Measurements from ENCODE around the gene NUP54.
A peak's percentile ranks its signal among the peaks of the same experiment; 100 is the strongest.

NUP54 gene, protein sequence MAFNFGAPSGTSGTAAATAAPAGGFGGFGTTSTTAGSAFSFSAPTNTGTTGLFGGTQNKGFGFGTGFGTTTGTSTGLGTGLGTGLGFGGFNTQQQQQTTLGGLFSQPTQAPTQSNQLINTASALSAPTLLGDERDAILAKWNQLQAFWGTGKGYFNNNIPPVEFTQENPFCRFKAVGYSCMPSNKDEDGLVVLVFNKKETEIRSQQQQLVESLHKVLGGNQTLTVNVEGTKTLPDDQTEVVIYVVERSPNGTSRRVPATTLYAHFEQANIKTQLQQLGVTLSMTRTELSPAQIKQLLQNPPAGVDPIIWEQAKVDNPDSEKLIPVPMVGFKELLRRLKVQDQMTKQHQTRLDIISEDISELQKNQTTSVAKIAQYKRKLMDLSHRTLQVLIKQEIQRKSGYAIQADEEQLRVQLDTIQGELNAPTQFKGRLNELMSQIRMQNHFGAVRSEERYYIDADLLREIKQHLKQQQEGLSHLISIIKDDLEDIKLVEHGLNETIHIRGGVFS

GRCh38 chr4:76148142-76148865 is at the start of gene NUP54:
NUP54 (minus strand) TSS chr4:76148397; CDS start chr4:76148374, 23 bp downstream.
- peak; percentile 84 for DNase-seq

GRCh38 chr4:76197031-76197743 is 49.0 kb upstream of the NUP54 start:
- DNase-seq = no peak

DNA sequence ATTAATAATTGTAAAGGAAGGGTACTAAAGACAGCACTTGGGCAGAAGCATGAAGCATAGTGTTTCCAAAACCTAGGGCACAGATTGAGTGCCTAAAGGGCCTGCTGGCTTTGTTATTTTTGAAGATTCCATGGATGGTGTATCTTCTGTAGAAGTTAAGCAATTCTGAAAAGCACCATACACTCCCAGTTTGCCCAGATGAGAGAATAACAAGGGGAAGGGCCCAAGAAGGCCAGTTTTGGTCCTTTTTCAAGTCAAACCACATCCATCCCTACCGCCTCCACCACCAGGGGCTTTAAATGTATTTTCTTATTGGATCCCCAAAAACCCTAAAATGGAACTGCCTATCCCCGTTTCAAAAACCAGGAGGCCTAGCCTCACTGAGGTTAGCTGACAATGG is 48.2 kb upstream of the NUP54 start:
- DNase-seq = no peak

GRCh38 chr4:76195326-76195725 is 47.1 kb upstream of the NUP54 start:
- DNase-seq = no peak

DNA sequence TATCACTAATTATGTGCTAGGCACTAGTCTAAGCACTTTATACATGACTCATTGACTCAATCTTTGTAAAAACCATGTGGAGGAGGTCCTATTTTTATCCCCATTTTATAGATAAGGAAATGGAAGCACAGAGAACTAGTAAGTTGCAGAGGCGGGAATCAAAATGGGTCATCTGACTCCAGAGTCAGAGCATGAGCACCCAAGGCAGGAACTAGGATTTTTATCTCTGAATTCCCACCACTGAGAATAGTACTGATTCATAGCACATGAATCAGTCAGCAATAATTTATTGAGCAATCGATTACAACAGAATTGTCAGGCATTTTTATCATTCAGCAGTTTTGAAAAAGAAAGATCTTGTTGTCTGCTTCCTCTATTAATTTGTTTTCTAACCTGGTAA is 46.1 kb upstream of the NUP54 start:
- no peak for DNase-seq

DNA sequence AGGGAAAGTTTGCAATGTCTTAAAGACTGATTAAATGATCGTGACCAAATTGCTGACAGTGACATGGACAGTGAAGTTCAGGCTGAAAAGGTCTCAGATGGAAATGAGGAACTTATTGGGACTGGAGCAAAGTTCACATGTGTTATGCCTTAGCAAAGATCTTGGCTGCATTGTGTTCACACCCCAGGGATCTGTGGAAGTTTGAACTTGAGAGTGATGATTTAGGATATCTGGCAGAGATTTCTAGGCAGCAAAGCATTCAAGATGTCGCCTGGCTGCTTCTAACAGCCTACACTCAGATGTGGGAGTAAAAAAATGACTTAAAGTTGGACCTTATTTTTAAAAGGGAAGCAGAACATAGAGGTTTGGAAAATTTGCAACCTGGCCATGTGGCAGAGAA is 44.0 kb upstream of the NUP54 start:
- DNase-seq = no peak

- DNase-seq = no peak
These were observed 40.4 kb upstream of the NUP54 start for GRCh38 chr4:76188557-76188956.

DNA sequence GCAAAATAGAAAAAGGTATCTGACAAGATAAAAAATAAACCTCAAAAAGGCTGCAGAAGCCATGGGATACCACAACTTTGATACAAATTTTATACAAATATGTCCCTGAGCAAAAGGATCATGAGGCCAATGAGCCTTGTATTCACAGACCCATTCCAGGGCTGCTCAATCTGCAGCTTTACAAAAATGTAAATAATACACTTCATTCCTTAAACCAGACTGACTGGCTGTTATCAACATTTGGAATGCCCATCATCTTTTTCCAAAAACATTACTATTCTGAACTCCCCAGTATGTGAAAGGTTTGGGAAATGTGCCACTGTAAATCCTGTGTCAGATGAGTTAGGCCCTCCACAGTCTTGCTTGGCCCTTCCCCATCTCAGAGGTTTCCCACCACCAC is 40.0 kb upstream of the NUP54 start:
- no peak for DNase-seq

- no peak for DNase-seq
These were observed 39.0 kb upstream of the NUP54 start for GRCh38 chr4:76187152-76187551.

GRCh38 chr4:76182463-76182862 is 34.3 kb upstream of the NUP54 start:
- no peak for DNase-seq

- peak; percentile 53 for DNase-seq
These were observed 31.5 kb upstream of the NUP54 start for GRCh38 chr4:76179398-76180318.

DNA sequence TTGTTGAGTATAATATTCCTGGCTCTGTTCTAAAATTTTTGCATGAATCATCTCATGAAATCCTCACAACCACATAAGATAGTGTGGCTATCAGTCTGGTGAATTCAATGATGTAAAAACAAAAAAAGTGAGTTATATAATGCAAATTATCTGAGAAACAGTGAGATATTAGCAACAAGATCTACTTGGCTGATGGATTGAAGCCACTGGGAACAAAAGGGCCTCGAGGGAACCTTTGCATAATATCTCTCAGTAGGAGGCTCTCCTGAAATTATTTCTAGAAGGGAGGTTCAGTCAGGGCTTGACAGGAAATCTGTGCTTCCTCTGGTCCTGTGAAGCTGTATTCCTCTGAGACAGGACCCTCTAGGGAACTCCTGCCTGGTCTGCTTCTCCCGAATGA is 30.1 kb upstream of the NUP54 start:
- no peak for DNase-seq

- no peak for DNase-seq
These were observed 29.5 kb upstream of the NUP54 start for GRCh38 chr4:76177709-76178108.

GRCh38 chr4:76175336-76175735 is 27.1 kb upstream of the NUP54 start:
- no peak for DNase-seq

DNA sequence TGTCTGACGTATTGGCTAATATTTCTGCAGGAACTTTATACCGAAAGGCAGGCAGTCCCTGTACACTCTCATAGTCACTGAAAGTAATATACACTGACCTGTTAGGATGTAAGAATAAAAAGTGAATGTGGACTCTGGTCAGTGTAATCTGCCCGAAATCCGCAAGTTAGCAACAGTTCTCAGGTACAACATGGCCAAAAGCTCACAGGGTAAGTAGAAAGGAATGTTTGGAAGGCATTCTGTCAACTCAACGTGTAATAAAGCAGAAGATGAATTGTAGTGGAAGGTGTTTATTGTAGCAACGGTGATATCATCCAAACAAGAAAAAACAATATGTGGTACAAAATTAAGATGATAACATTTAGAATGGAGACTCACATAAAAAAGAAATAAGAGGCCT is 26.0 kb upstream of the NUP54 start:
- no peak for DNase-seq

DNA sequence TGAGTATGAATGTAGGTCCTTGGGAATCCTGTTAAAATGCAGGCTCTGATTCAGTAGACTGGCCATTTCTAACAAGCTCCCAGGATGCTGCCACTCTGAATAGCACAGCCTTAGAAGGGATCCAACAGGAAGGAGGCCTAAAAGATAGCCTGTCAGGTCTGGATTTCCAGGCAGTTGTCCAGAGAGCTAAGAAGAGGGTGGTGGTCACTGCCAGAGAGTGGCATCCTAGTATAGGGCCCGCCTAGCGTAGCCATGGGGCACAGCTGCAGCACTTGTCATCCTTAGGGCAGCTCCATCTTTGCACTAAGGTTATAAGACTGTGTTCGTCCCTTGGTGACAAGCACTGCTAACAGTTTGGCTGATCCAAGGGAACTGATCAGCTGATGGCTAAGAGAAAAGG is 20.5 kb upstream of the NUP54 start:
- no peak for DNase-seq

DNA sequence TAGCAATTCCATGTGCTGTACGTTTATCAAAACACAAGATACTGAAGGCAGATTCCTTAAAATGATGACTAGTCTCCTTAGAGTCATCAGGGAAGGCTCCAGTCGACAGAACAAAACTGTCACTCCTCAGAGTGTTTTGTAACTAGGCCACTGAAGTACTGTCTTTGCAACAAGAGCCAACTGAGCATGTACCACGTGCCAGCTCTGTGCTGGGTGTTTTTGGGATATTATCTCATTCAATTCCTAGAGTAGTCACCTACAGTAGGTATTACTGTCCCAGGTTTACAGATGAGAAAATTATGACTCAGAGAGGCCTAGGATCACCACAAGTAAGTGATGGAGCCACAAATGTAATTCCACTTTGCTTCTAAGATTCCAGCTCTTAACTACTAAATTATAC is 18.3 kb upstream of the NUP54 start:
- no peak for DNase-seq

DNA sequence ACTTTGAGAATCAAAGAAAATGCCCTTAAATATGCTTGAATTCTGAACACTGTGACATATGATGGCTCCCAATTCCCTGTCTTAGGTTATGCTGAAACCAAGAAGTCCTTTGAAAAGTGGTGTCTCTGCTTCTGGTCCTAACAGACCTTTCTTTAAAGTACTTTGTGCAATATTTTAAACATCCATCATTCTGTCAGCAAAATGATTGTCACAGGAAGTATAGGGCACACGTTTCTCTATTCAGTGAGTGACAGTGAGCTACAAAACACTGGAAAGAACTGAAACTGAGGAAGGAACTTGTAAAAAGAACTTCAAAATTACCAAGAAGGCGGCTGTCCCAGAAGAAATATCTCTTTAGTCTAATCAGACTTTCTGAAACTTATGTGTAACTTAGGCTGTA is 12.2 kb upstream of the NUP54 start:
- DNase-seq = no peak

GRCh38 chr4:76156635-76157034 is 8.4 kb upstream of the NUP54 start:
- DNase-seq = no peak

GRCh38 chr4:76155979-76156378 is 7.8 kb upstream of the NUP54 start:
- DNase-seq = no peak

DNA sequence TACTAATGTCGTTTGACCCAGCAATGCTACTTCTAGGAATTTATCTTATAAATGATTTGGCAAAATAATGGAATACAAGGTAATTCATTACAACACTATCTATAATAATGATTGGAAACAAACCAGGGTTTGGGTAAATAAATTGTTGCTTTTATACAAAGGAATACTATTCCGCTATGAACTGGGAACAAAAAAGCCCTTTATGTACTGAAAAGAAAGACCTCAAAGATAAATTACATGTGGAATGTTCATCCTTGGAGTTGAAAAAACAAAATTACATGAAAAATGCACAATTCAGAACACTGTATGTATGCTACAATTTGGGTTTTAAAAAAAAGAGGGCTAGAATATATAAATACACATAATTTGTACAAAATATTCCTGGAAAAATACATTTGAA is 5.2 kb upstream of the NUP54 start:
- no peak for DNase-seq

- DNase-seq = peak; percentile 69
These were observed 599 bp downstream of the NUP54 start for GRCh38 chr4:76147454-76148141.

Measured in NCI-H2227 treated with DMSO at 0.1 percent for 48 hours (cell line).